SJSA1 (cell line): ENCODE measurements around the gene TMEM19. TPM values are rescaled to one million over a fixed set of nuclear protein-coding genes. Genes with fewer than 3 reads are reported as not detected.

Experiments used
- DNase-seq, 2 experiments: peaks; one replicate each; pipeline ENCODE4 v3.0.0-alpha.2; 2015 to 2020; ENCODE audit warnings: low spot score in 2 of 2, low read depth in 1 of 2
- H3K27ac ChIP-seq: fragments of 250-450 bp; sonication (Bioruptor Pico); 2 replicates; pipeline ENCODE4 v1.5.1; 2020; ENCODE audit warnings: mild to moderate bottlenecking, moderate library complexity
- H3K27me3 ChIP-seq: fragments of 250-450 bp; sonication (Bioruptor Pico); replicated peaks from 2 replicates; pipeline ENCODE4 v1.5.1; 2020; ENCODE audit warnings: mild to moderate bottlenecking, moderate library complexity
- H3K36me3 ChIP-seq: fragments of 250-450 bp; sonication (Bioruptor Pico); 2 replicates; pipeline ENCODE4 v1.5.1; 2020; ENCODE audit warnings: mild to moderate bottlenecking
- H3K4me1 ChIP-seq: fragments of 250-450 bp; sonication (Bioruptor Pico); replicated peaks from 2 replicates; pipeline ENCODE4 v1.6.1; 2021; ENCODE audit warnings: mild to moderate bottlenecking
- H3K4me3 ChIP-seq: fragments of 250-450 bp; sonication (Bioruptor Pico); 2 replicates; pipeline ENCODE4 v1.5.1; 2020; ENCODE audit warnings: mild to moderate bottlenecking
- H3K9me3 ChIP-seq: fragments of 250-450 bp; sonication (Bioruptor Pico); replicated peaks from 2 replicates; pipeline ENCODE4 v1.5.1; 2020; ENCODE audit warnings: mild to moderate bottlenecking
- total RNA-seq: library from RNA; depleted of rRNA; stranded (reverse); fragments of >200 nt; shearing (Covaris generic); gene quantifications from 2 replicates; pipeline ENCODE4 v1.2.3, GENCODE V29; 2014; rRNA removed

The TMEM19 gene
- total RNA-seq, 1 experiment from 2014 or later = 54.4 TPM

GRCh38 chr12:71744522-71745300 is 58.8 kb downstream of the TMEM19 start:
- DNase-seq = no peak
- H3K36me3 ChIP-seq = no peaks in the 10 kb centered on the region
- H3K27ac ChIP-seq = no peak overlapping the region
- H3K4me3 ChIP-seq = no peak overlapping the region
- H3K27me3 ChIP-seq = peaks cover 9% of the 10 kb centered on the region
- H3K4me1 ChIP-seq = no peaks in the 10 kb centered on the region
- no peaks in the 10 kb centered on the region for H3K9me3 ChIP-seq

- Histone ChIP-seq H3K27ac (no peak overlapping the region), H3K4me1 (no peaks in the 10 kb centered on the region)
- DNase-seq = peak in 1 of 2 experiments; percentile 35
Observed at GRCh38 chr12:71746974-71747611, 61.2 kb downstream of the TMEM19 start.

GRCh38 chr12:71748081-71748850 is 62.4 kb downstream of the TMEM19 start:
- Histone ChIP-seq H3K4me1 (no peaks in the 10 kb centered on the region), H3K36me3 (no peaks in the 10 kb centered on the region), H3K27me3 (peaks cover 15% of the 10 kb centered on the region), H3K9me3 (no peaks in the 10 kb centered on the region), H3K27ac (no peak overlapping the region), H3K4me3 (no peak overlapping the region)
- DNase-seq = no peak

More at GRCh38 chr12:71746974-71747611, 61.2 kb downstream of the TMEM19 start:
- Histone ChIP-seq H3K27me3 (peaks cover 11% of the 10 kb centered on the region), H3K36me3 (no peaks in the 10 kb centered on the region), H3K9me3 (no peaks in the 10 kb centered on the region), H3K4me3 (no peak overlapping the region)

GRCh38 chr12:71749666-71750065 is 63.8 kb downstream of the TMEM19 start:
- peaks cover 15% of the 10 kb centered on the region for H3K27me3 ChIP-seq
- H3K4me3 ChIP-seq = no peak overlapping the region
- H3K36me3 ChIP-seq = no peaks in the 10 kb centered on the region
- H3K9me3 ChIP-seq = no peaks in the 10 kb centered on the region
- H3K27ac ChIP-seq = no peak overlapping the region
- DNase-seq = no peak
- H3K4me1 ChIP-seq = peaks cover 5% of the 10 kb centered on the region

GRCh38 chr12:71752891-71753290 is 67.0 kb downstream of the TMEM19 start:
- Histone ChIP-seq H3K27ac (no peak overlapping the region), H3K9me3 (no peaks in the 10 kb centered on the region)

More at GRCh38 chr12:71752891-71753290, 67.0 kb downstream of the TMEM19 start:
- H3K4me3 ChIP-seq = no peak overlapping the region
- H3K4me1 ChIP-seq = peaks cover 12% of the 10 kb centered on the region
- peaks cover 19% of the 10 kb centered on the region for H3K36me3 ChIP-seq
- peaks cover 15% of the 10 kb centered on the region for H3K27me3 ChIP-seq
- no peak for DNase-seq

Other genes with a start within 250 kb of the TMEM19 start
- not detected in 2 replicates for gene LGR5, start 246.3 kb upstream of the TMEM19 start, total RNA-seq
- 5.4 and 18.4 TPM in 2 replicates for gene ZFC3H1, start 22.2 kb upstream of the TMEM19 start, total RNA-seq
- 0.56 and 4.5 TPM in 2 replicates for gene THAP2, start 21.8 kb upstream of the TMEM19 start, total RNA-seq
- gene RAB21, start 68.8 kb downstream of the TMEM19 start, total RNA-seq = 19.2 and 56.8 TPM in 2 replicates
- 9.0 and 9.7 TPM in 2 replicates for gene TBC1D15, start 153.7 kb downstream of the TMEM19 start, total RNA-seq